CD4-positive, alpha-beta T cell treated with Interleukin-1 beta for 1 hour (primary cell): ENCODE results near the gene RFX8.
"Not testable (repeated sequence)": the region's sequence is repeated elsewhere in the genome, so short reads cannot be mapped to it uniquely, and the experiment has no call there.

ENCODE experiments used
- DNase-seq, 2 donors: peaks; one replicate each; pipeline ENCODE4 v3.0.0-alpha.2; 2020 to 2022

Gene RFX8

GRCh38 chr2:101474731-101475384 lies at the start of gene RFX8:
Gene RFX8 (minus strand): TSS chr2:101475112. CDS start chr2:101466848, 8,264 bp downstream.
- DNase-seq, result peak; percentile 46 to 56

GRCh38 chr2:101521487-101521886 lies 46.6 kb upstream of the RFX8 start:
- DNase-seq, result peak in 1 of 2 donors; percentile 34

- DNase-seq, result no peak
These were observed 45.3 kb upstream of the RFX8 start for GRCh38 chr2:101520246-101520645.

GRCh38 chr2:101518578-101519492 lies 43.9 kb upstream of the RFX8 start:
- no peak for DNase-seq

GRCh38 chr2:101517758-101518271 lies 42.9 kb upstream of the RFX8 start:
- no peak for DNase-seq

- DNase-seq, result peak in 1 of 2 donors; percentile 61
These were observed 42.1 kb upstream of the RFX8 start for GRCh38 chr2:101516823-101517690.

- no peak for DNase-seq
These were observed 41.4 kb upstream of the RFX8 start for GRCh38 chr2:101516349-101516748.

GRCh38 chr2:101515477-101515876 lies 40.6 kb upstream of the RFX8 start:
- DNase-seq, result no peak

GRCh38 chr2:101512993-101513392 lies 38.1 kb upstream of the RFX8 start:
- DNase-seq, result no peak

GRCh38 chr2:101511381-101511780 lies 36.5 kb upstream of the RFX8 start:
- DNase-seq, result no peak

- no peak for DNase-seq
These were observed 34.8 kb upstream of the RFX8 start for GRCh38 chr2:101509499-101510284.

GRCh38 chr2:101508636-101509035 lies 33.7 kb upstream of the RFX8 start:
- no peak for DNase-seq

GRCh38 chr2:101505276-101505675 lies 30.4 kb upstream of the RFX8 start:
- not testable (repeated sequence) for DNase-seq

GRCh38 chr2:101504744-101505143 lies 29.8 kb upstream of the RFX8 start:
- DNase-seq, result not testable (repeated sequence)

GRCh38 chr2:101502095-101502494 lies 27.2 kb upstream of the RFX8 start:
- no peak for DNase-seq

- no peak for DNase-seq
These were observed 26.5 kb upstream of the RFX8 start for GRCh38 chr2:101501443-101501842.

GRCh38 chr2:101500860-101501259 lies 25.9 kb upstream of the RFX8 start:
- no peak for DNase-seq

- DNase-seq, result no peak
These were observed 25.3 kb upstream of the RFX8 start for GRCh38 chr2:101500180-101500579.

- DNase-seq, result no peak
These were observed 21.4 kb upstream of the RFX8 start for GRCh38 chr2:101496279-101496678.

- DNase-seq, result no peak
These were observed 18.1 kb upstream of the RFX8 start for GRCh38 chr2:101492936-101493473.

- DNase-seq, result no peak
These were observed 12.1 kb upstream of the RFX8 start for GRCh38 chr2:101486994-101487393.

- no peak for DNase-seq
These were observed 11.4 kb upstream of the RFX8 start for GRCh38 chr2:101486258-101486701.
